ENCODE results near the gene LSM4. TPM values are rescaled to one million over a fixed set of nuclear protein-coding genes. Genes with fewer than 3 reads are reported as not detected.
A peak's percentile ranks its signal among the peaks of the same experiment; 100 is the strongest.

The LSM4 gene
- total and polyA plus RNA-seq, 2 donors (not counting 1 experiment from before 2014, with no cell fraction given): 50.9 to 124 TPM

DNA sequence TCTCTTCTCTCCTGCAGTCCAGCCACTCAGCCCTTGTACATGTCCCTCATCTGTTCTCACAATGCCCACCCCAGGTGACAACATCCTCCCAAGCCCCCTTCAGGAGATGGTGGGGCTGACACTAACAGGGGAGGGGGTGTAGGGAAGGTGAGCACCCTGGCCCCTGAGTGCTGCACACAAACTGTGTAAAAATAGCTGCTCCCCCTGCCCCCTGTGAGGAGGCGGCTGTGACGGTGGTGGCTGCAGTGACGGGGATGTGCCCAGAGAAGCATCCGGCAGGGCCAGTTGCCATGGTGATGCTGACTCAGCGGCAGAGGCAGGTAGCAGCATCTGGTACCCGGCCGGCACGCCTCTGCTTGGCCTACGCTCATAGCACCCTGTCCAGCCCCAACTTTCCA is 28.4 kb downstream of the LSM4 start:
- no peaks in the 10 kb centered on the region for H3K36me3 ChIP-seq (ENCODE audit: control insufficient read depth, insufficient read depth, low read length)
- no peak overlapping the region for H3K9ac ChIP-seq (ENCODE audit: insufficient read depth, low read length)
- peaks cover 19% of the 10 kb centered on the region for H3K4me1 ChIP-seq (ENCODE audit: control insufficient read depth, extremely low read depth, insufficient read depth, low read length)
- no peak overlapping the region for H3K27ac ChIP-seq (ENCODE audit: insufficient read depth, low read length)
- H4K20me1 ChIP-seq (ENCODE audit: control insufficient read depth, extremely low read depth, insufficient read depth, low read length): no peaks in the 10 kb centered on the region
- H3K79me2 ChIP-seq (ENCODE audit: control insufficient read depth, insufficient read depth, low read length): no peaks in the 10 kb centered on the region
- H3K4me2 ChIP-seq (ENCODE audit: extremely low read depth, insufficient read depth, low read length): no peak overlapping the region
- DNase-seq (ENCODE audit: low read depth in 2 of 2): peak in 1 of 2 donors; percentile 34
- H3K9me3 ChIP-seq (ENCODE audit: control insufficient read depth, insufficient read depth, low read depth, low read length): no peaks in the 10 kb centered on the region
- no peak overlapping the region for H2AFZ ChIP-seq (ENCODE audit: low read length)
- no peak for TF ChIP-seq EZH2 (IDR thresholded peaks at IDR 0.05; ENCODE audit: low read length, missing control alignments)
- TF ChIP-seq, protein P1, sequence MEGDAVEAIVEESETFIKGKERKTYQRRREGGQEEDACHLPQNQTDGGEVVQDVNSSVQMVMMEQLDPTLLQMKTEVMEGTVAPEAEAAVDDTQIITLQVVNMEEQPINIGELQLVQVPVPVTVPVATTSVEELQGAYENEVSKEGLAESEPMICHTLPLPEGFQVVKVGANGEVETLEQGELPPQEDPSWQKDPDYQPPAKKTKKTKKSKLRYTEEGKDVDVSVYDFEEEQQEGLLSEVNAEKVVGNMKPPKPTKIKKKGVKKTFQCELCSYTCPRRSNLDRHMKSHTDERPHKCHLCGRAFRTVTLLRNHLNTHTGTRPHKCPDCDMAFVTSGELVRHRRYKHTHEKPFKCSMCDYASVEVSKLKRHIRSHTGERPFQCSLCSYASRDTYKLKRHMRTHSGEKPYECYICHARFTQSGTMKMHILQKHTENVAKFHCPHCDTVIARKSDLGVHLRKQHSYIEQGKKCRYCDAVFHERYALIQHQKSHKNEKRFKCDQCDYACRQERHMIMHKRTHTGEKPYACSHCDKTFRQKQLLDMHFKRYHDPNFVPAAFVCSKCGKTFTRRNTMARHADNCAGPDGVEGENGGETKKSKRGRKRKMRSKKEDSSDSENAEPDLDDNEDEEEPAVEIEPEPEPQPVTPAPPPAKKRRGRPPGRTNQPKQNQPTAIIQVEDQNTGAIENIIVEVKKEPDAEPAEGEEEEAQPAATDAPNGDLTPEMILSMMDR (conservative IDR thresholded peaks at IDR 0.05 in 1 of 2, IDR thresholded peaks at IDR 0.05 in 1 of 2; ENCODE audit: low read depth in 1 of 2, low read length in 2 of 2): no peak
- no peak overlapping the region for H3K4me3 ChIP-seq (replicated peaks in 1 of 4; ENCODE audit: control extremely low read depth in 1 of 4, insufficient read depth in 1 of 4, low read depth in 3 of 4, low read length in 4 of 4)
- H3K27me3 ChIP-seq (ENCODE audit: control insufficient read depth, insufficient read depth, low read length): no peaks in the 10 kb centered on the region

DNA sequence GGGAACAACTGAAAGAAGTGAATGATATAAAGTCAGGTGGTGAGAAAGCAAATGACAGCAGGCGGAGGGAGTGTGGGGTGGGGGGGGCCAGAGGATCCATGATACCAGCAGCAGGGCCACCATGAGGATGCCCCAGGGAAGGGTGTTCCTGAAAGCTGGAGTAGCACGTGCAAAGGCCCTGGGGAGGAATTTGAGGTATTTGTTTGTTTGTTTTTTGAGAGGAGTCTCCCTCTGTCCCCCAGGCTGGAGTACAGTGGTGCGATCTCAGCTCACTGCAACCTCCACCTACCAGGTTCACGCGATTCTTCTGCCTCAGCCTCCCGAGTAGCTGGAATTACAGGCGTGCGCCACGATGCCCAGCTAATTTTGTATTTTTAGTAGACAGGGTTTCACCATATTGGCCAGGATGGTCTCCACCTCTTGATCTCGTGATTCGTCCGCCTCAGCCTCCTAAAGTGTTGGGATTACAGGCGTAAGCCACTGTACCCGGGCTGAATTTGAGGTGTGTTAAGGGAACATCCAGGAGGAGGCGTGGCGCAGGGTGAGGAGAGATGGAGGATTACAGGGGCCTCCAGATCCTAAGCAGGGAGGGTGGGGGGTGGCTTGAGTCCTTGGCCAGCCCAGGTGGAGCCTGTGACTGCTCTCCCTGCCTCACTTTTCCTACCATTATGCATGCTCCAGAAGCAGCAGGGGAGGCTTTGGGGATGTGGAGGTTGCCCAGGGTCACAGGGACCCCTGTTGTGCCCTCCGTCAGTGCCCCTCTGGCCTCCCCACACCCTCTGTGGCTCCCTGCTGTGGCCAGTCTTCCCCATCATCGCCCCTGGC is 29.0 kb downstream of the LSM4 start:
- no peaks in the 10 kb centered on the region for H3K27me3 ChIP-seq (ENCODE audit: control insufficient read depth, insufficient read depth, low read length)
- peak overlapping the region in 2 of 4 experiments; percentile 34 to 62 for H3K4me3 ChIP-seq (replicated peaks in 1 of 4; ENCODE audit: control extremely low read depth in 1 of 4, insufficient read depth in 1 of 4, low read depth in 3 of 4, low read length in 4 of 4)
- DNase-seq (ENCODE audit: low read depth in 2 of 2): no peak
- H3K4me1 ChIP-seq (ENCODE audit: control insufficient read depth, extremely low read depth, insufficient read depth, low read length): peaks cover 16% of the 10 kb centered on the region
- no peak for TF ChIP-seq EZH2 (IDR thresholded peaks at IDR 0.05; ENCODE audit: low read length, missing control alignments)
- TF ChIP-seq, protein P1 (conservative IDR thresholded peaks at IDR 0.05 in 1 of 2, IDR thresholded peaks at IDR 0.05 in 1 of 2; ENCODE audit: low read depth in 1 of 2, low read length in 2 of 2): no peak
- H3K27ac ChIP-seq (ENCODE audit: insufficient read depth, low read length): peak overlapping the region; percentile 91
- peak overlapping the region; percentile 44 for H3K4me2 ChIP-seq (ENCODE audit: extremely low read depth, insufficient read depth, low read length)
- peak overlapping the region; percentile 2 for H2AFZ ChIP-seq (ENCODE audit: low read length)
- H3K9me3 ChIP-seq (ENCODE audit: control insufficient read depth, insufficient read depth, low read depth, low read length): no peaks in the 10 kb centered on the region
- no peaks in the 10 kb centered on the region for H4K20me1 ChIP-seq (ENCODE audit: control insufficient read depth, extremely low read depth, insufficient read depth, low read length)
- H3K9ac ChIP-seq (ENCODE audit: insufficient read depth, low read length): peak overlapping the region; percentile 11
- no peaks in the 10 kb centered on the region for H3K36me3 ChIP-seq (ENCODE audit: control insufficient read depth, insufficient read depth, low read length)
- no peaks in the 10 kb centered on the region for H3K79me2 ChIP-seq (ENCODE audit: control insufficient read depth, insufficient read depth, low read length)

DNA sequence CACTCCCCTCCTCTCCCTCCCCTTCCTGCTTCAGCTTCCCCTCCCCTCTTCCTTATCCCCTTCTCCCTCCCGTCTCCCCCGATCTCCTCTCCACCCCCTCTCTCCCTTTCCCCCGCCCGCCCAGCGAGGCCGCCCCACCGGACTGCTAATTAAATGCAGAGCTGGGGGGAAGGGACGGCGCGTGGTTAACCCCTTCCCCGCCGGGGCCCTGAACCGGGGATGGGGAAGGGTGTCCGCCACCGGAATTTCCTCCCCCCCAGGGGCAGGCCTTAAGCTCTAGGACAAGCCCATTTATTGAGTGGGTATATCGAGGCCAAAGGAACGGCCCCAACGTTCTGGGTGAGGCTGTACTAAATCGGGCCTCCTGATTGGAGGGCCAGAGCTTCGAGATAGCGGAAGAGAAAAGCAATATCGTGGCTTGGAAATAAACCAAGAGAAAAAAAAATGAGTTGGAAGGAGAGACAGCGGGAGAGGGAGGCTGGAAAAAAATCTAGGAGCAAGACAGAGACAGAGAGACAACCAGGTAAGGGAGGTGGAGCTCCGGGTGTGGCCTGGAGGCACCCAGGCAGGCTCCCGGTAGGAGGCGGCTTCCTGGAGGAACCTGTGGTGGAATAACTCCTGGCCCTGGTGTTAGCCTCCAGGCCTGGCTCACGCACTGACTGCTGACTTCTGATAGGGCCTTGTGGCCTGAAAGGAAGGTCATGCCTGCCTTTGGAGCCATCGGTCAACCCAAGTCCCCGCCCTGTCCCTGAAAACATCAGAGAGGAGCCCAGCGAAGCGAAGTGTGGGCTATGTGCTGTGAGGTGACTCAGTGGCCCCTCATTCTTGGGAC is 29.9 kb downstream of the LSM4 start:
- H3K9ac ChIP-seq (ENCODE audit: insufficient read depth, low read length): peak overlapping the region; percentile 92

More for the DNA sequence above, 29.9 kb downstream of the LSM4 start:
- Histone ChIP-seq H3K79me2 (ENCODE audit: control insufficient read depth, insufficient read depth, low read length) (no peaks in the 10 kb centered on the region), H3K9me3 (ENCODE audit: control insufficient read depth, insufficient read depth, low read depth, low read length) (no peaks in the 10 kb centered on the region), H2AFZ (ENCODE audit: low read length) (peak overlapping the region; percentile 2), H3K4me2 (ENCODE audit: extremely low read depth, insufficient read depth, low read length) (peak overlapping the region; percentile 97), H4K20me1 (ENCODE audit: control insufficient read depth, extremely low read depth, insufficient read depth, low read length) (no peaks in the 10 kb centered on the region), H3K27ac (ENCODE audit: insufficient read depth, low read length) (peak overlapping the region; percentile 91), H3K36me3 (ENCODE audit: control insufficient read depth, insufficient read depth, low read length) (no peaks in the 10 kb centered on the region), H3K27me3 (ENCODE audit: control insufficient read depth, insufficient read depth, low read length) (no peaks in the 10 kb centered on the region), H3K4me1 (ENCODE audit: control insufficient read depth, extremely low read depth, insufficient read depth, low read length) (peaks cover 16% of the 10 kb centered on the region), H3K4me3 (replicated peaks in 1 of 4; ENCODE audit: control extremely low read depth in 1 of 4, insufficient read depth in 1 of 4, low read depth in 3 of 4, low read length in 4 of 4) (peak overlapping the region; percentile 54 to 76 (median 62))
- TF ChIP-seq, protein P1 (conservative IDR thresholded peaks at IDR 0.05 in 1 of 2, IDR thresholded peaks at IDR 0.05 in 1 of 2; ENCODE audit: low read depth in 1 of 2, low read length in 2 of 2): no peak
- no peak for TF ChIP-seq EZH2 (IDR thresholded peaks at IDR 0.05; ENCODE audit: low read length, missing control alignments)
- DNase-seq (ENCODE audit: low read depth in 2 of 2): peak; percentile 77 to 84

Data from fibroblast of lung (primary cell).